ENCODE data around the gene TTC16.

Gene TTC16

DNA sequence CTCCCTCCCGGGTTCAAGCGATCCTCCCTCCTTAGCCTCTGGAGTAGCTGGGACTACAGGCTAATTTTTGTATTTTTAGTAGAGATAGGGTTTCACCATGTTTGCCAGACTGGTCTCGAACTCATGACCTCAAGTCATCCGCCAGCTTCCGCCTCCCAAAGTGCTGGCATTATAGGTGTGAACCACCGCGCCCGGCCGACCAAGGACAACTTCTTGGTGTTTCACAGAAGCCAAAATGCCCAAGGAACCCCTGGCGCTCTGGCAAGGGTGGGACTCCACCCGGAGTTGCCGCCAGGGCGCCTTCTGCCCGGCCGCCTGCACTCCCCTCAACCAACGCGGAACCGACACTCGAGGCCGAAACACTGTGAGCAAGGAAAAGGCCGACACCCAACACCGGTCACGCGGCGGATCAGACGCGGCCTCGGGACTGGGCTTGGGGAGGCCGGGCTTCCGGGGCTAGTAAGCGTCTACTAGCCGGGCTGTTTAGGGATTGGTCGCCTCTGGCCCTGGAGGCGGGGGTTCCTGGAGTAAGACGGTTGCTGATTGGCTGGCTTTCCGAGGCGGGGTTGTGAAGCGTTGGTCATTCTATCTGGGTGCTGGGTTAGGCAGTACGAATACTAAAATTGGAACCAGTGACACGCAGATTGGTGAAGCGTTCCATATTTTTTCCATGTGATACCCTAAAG lies 16.8 kb upstream of the TTC16 start:
- no peak for DNase-seq

- no peak for DNase-seq
These were observed 15.7 kb upstream of the TTC16 start for GRCh38 chr9:127700140-127700539.

DNA sequence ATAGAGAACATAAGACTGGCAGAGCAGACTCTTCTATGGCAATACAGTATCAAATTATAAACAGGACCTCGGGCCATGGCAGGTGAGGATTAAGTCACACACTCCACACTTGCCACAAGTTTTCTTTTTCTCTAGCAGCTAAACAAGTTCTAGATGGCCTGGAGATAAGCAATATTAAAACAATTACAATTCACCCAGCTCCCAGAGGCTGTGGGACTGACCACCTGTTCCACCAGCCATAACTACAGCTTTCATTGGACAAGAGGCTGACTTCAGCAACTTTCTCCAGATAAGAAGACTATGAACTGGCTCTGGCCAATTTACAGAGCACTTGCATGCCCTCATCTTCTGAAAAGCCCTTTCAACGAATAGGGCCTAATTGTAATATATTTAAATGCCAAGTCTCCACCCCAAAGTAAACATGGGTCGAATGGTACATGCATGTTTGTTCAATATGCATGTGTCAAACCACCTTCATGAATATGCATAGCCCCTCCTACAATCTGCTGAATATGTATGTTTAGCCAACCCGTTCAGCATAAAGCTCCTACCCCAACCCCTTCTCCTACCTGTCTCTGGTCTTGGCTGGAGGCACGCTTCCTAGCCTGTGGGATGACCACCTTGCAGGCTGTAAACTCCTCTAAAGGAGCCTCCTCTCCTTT lies 15.2 kb upstream of the TTC16 start:
- no peak for DNase-seq

DNA sequence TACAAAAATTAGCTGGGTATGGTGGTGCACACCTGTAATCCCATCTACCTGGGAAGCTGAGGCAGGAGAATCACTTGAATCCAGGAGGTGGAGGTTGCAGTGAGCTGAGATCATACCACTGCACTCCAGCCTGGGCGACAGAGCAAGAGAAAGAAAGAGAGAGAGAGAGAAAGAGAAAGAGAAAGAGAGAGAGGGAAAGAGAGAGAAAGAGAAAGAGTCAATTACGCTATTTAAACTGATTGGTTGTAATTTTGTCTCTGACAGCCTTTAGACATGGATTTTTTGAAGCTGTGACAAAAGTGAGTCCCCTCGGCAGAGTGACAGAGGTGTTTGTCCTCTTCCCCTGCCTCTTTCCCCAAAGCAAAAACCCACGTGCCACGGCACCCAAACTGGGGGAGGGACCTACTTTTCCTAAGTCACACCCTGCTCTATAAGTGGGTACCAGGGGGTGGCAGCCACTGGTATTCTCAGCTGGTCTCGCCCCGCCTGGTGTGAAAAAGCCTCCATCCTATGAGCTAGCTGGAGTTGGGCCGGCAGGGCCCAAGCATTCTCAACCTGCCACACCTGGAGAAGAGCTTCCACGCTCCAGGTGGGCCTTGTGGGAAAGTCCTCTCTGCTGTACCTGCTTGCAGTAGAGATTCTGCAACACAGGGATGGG lies 12.5 kb upstream of the TTC16 start:
- no peak for DNase-seq

- no peak for DNase-seq
These were observed 10.1 kb upstream of the TTC16 start for GRCh38 chr9:127705577-127706379.

- DNase-seq: peak in 1 of 2 experiments; percentile 4
These were observed 9.0 kb upstream of the TTC16 start, which contains the start of gene CFAP157 for GRCh38 chr9:127706836-127707241. Gene CFAP157, plus strand, starts transcription at chr9:127706988. Its CDS starts 44 bp downstream, at chr9:127707032.

- DNase-seq: no peak
These were observed 8.1 kb upstream of the TTC16 start for GRCh38 chr9:127707766-127708165.

- no peak for DNase-seq
These were observed 6.8 kb upstream of the TTC16 start for GRCh38 chr9:127708952-127709587.

GRCh38 chr9:127710204-127710783 lies 5.6 kb upstream of the TTC16 start:
- no peak for DNase-seq

DNA sequence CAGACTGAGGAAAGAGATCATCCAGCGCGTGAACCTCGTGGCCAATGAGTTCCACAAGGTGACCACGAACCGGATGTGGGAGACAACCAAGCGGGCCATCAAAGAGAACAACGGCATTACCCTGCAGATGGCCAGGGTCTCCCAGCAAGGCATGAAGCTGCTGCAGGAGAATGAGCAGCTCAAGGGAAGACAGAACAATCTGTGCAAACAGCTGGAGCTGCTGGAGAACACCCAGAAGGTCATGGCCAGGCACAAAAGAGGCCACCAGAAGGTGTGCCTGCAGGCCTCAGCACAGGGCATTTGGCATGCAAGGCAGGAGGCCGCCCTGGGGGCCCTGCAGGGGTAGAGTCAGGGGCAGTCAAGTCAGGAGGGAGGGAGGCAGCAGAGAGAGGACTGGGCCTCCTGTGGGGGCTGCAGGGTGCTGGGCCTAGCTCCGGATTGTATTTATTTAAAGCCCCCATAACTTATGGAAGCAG lies 4.6 kb upstream of the TTC16 start:
- no peak for DNase-seq

- DNase-seq: peak; percentile 13 to 22
These were observed 4.0 kb upstream of the TTC16 start for GRCh38 chr9:127711831-127712274.

- DNase-seq: no peak
These were observed 3.5 kb upstream of the TTC16 start for GRCh38 chr9:127712371-127712770.

DNA sequence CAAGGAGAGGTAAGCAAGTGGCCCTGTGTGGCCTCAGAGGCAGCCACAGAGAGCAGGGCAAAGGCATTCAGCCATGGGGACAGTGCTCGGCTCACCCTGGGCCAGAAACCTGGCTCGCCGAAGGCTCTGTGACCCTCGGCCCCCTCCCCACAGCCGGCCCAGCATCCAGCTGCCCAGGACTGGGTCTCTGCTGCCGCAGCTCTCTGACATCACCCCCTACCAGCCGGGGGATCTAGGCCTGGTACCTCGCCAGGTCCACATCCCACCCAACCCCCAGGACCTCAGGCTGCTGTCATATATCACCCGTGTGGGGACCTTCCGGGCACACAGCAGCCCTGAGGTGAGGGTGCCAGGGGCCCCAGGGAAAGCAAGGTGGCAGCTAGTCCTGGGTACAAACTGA lies 3.0 kb upstream of the TTC16 start:
- no peak for DNase-seq

DNA sequence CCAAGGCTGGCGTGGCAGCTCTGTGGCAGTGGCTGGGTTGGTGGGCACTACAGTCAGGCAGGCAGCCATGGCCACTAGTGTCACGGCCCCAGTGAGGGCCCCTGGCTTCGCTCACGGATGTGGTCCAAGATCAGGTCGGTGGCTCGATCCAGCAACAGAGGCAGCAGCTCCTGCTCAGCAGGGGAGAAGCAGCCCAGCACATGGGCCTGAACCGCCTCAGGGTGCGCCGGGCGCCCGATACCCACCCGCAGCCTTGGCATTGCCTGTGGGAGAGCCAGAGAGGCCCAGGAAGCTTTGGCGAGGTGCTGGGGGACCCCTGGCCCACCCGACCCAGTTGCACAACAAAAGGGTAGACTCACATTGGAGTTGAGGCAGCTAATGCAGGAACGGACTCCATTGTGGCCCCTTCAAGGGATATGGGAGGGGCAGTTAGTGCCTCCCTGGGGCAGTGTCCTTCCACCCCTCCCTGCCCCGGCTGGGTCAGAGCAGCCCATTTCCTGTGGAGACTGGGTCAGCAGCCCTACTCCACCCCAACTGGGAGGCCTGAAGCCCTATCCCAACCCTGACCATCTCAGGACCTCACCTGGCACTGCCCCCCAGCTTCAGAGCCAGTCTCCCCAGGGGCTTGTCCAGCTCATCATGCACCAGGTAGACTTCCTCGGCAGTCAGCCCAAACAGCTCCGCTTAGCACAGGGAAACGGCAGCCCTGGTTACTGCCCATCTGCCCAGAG lies 1.7 kb upstream of the TTC16 start:
- no peak for DNase-seq

DNA sequence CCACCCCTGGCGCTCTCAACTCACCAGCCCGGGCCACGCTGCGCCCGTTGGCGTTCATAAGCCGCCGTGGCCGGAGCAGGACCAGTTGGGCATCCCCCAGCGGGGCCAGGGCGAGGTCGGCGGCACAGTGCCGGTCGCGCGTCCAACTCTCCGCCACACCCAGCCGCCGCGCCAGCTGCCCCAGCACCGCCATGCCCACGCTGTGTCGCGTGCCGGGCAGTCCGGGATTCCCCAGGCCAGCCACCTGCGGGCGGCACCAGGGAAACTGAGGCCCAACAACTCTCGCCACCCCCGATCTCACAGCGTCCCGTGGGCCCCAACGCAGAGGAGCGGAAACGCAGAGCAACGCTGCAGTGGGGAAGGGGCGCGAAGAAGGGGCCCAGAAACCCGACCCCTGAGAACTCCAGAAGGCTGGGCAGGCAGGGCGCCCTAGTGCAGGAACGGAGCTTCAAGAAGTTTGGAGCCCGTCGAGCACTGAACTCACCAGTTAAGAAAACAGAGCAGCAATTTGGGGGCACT lies 869 bp upstream of the TTC16 start:
- peak; percentile 50 to 51 for DNase-seq

DNA sequence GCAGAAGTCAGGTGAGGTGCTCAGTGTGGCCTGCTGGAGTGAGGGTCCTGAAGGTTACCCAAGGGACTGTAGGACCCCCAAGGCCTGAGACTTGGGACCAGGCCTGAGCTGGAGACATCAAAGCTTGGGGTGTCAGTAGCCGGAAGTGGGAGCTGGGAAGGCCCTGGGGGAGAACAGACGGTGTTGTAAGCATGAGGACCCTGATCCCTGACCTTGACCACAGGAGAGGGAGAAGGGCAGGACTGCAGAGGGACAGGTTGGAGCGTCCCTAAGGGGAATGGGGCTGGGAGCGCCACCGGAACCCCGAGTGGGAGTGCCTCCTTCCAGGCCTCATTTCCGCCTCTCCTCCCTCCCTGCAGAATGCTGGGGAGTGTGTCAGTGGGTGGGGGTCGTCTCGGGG lies 533 bp downstream of the TTC16 start:
- DNase-seq: no peak

DNA sequence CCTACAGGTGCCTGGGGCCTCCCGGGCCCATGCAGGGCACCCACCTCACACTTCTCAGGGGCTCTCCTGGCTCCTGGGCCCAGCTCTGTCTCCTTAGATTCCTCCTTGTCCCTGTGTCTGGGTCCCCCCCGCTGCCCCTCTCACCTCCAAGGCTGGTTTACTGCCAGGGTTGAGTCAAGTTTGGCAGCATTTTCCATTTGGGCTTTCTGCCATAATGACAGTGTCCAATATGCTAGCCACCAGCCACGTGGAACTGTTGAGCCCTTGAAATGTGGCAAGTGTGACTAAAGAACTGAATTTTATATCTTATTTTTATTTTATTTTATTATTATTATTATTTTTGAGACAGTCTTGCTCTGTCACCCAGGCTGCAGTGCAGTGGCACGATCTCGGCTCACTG lies 1.9 kb downstream of the TTC16 start:
- DNase-seq: no peak

GRCh38 chr9:127720031-127720864 lies 4.4 kb downstream of the TTC16 start:
- no peak for DNase-seq

DNA sequence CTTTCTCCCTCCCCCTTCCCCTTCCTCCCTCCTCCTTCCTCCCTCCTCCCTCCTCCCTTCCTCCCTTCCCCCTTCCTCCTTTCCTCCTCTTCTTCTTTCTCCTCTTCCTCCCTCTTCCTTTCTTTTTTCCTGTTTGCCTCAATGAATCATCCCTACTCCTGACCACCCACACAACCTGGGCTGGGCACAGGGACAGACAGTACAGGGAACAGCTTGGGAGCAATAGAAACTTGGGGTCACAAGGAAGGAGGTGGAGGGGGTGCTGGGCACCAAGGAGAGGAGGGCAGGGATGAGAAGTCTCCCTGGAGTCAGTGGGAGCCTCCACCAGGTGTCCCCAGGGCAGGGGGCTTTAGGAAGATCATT lies 5.0 kb downstream of the TTC16 start:
- DNase-seq: no peak

GRCh38 chr9:127721391-127721821 lies 5.5 kb downstream of the TTC16 start:
- no peak for DNase-seq

All from Kasumi-1 (cell line).